HEK293 (cell line): ENCODE measurements around the gene ARTN.

Source experiments
- TCF7L2 ChIP-seq: IDR thresholded peaks from 2 replicates; pipeline ENCODE4 v1.6.1; 2011; ENCODE audit warnings: low read depth, mild to moderate bottlenecking, inconsistent platforms, low read length, moderate library complexity, borderline replicate concordance
- YY1 ChIP-seq: fragments of 450-650 bp; formaldehyde crosslinking; IDR thresholded peaks from 2 replicates; pipeline ENCODE4 v1.5.1; 2018; ENCODE audit warnings: missing biosample characterization, missing genetic modification characterization
- ZBTB8A ChIP-seq: fragments of 450-650 bp; formaldehyde crosslinking; IDR thresholded peaks from 2 replicates; pipeline ENCODE4 v1.5.1; 2016; ENCODE audit warnings: missing biosample characterization, missing genetic modification characterization
- ZNF24 ChIP-seq: fragments of 450-650 bp; formaldehyde crosslinking; IDR thresholded peaks from 2 replicates; pipeline ENCODE4 v1.5.1; 2016; ENCODE audit warnings: missing biosample characterization, missing genetic modification characterization
- ZNF48 ChIP-seq: fragments of 450-650 bp; formaldehyde crosslinking; IDR thresholded peaks from 2 replicates; pipeline ENCODE4 v1.5.1; 2016; ENCODE audit warnings: missing biosample characterization, missing genetic modification characterization
- ZNF777 ChIP-seq: fragments of 450-650 bp; formaldehyde crosslinking; IDR thresholded peaks from 2 replicates; pipeline ENCODE4 v1.5.1; 2017; ENCODE audit warnings: missing biosample characterization, missing genetic modification characterization, borderline replicate concordance
- ZNF785 ChIP-seq: fragments of 450-650 bp; formaldehyde crosslinking; IDR thresholded peaks from 2 replicates; pipeline ENCODE4 v1.5.1; 2016; ENCODE audit warnings: missing biosample characterization, missing genetic modification characterization
- ZSCAN30 ChIP-seq: fragments of 450-650 bp; IDR thresholded peaks from 2 replicates; pipeline ENCODE4 v1.5.1; 2018; ENCODE audit warnings: missing biosample characterization, mild to moderate bottlenecking, missing genetic modification characterization, moderate library complexity
- TF ChIP-seq, protein P1 (sequence below): fragments of 450-650 bp; formaldehyde crosslinking; IDR thresholded peaks from 2 replicates; pipeline ENCODE4 v1.5.1; 2016; ENCODE audit warnings: missing biosample characterization, missing genetic modification characterization
- TF ChIP-seq, protein P2 (sequence below): sonication (generic); formaldehyde crosslinking; IDR thresholded peaks from 2 replicates; pipeline ENCODE4 v1.8.1; 2022; ENCODE audit warnings: mild to moderate bottlenecking, moderate library complexity, missing genetic modification reagents
- TF ChIP-seq, protein P3 (sequence below): fragments of 450-650 bp; formaldehyde crosslinking; IDR thresholded peaks from 2 replicates; pipeline ENCODE4 v1.5.1; 2016; ENCODE audit warnings: missing biosample characterization, missing genetic modification characterization

DNA sequence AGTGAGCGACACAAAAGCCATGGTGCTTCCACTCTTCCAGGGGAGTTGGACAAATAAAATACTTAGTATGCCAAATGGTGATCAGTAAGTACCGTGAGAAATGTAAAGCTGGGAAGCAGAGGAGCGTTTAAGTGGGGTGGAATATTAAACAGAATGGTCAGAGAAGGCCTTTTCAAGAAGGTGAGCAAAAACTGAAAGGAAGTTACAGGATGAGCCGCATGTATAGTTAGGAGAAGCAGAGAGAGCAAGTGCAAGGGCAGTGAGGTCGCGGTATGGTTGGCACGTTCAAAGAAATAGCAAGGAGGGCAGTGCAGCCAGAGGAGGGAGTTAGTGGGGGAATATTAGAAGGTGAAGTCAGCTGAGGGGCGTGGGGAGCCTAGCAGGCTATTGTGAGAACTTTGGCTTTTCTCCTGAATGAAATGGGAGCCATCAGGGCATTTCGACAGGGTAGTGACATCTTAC is 40.4 kb downstream of the ARTN start:
- TF ChIP-seq ZSCAN30 (tag by site-specific recombination) (no peak), TCF7L2 (no peak), ZNF785 (no peak), ZBTB8A (tag by site-specific recombination) (no peak), ZNF777 (tag by site-specific recombination) (no peak), YY1 (tag by site-specific recombination) (no peak), ZNF24 (tag by site-specific recombination) (no peak), ZNF48 (tag by site-specific recombination) (no peak)
- TF ChIP-seq, protein P1, sequence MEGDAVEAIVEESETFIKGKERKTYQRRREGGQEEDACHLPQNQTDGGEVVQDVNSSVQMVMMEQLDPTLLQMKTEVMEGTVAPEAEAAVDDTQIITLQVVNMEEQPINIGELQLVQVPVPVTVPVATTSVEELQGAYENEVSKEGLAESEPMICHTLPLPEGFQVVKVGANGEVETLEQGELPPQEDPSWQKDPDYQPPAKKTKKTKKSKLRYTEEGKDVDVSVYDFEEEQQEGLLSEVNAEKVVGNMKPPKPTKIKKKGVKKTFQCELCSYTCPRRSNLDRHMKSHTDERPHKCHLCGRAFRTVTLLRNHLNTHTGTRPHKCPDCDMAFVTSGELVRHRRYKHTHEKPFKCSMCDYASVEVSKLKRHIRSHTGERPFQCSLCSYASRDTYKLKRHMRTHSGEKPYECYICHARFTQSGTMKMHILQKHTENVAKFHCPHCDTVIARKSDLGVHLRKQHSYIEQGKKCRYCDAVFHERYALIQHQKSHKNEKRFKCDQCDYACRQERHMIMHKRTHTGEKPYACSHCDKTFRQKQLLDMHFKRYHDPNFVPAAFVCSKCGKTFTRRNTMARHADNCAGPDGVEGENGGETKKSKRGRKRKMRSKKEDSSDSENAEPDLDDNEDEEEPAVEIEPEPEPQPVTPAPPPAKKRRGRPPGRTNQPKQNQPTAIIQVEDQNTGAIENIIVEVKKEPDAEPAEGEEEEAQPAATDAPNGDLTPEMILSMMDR (tag by site-specific recombination), result no peak
- TF ChIP-seq, protein P2, sequence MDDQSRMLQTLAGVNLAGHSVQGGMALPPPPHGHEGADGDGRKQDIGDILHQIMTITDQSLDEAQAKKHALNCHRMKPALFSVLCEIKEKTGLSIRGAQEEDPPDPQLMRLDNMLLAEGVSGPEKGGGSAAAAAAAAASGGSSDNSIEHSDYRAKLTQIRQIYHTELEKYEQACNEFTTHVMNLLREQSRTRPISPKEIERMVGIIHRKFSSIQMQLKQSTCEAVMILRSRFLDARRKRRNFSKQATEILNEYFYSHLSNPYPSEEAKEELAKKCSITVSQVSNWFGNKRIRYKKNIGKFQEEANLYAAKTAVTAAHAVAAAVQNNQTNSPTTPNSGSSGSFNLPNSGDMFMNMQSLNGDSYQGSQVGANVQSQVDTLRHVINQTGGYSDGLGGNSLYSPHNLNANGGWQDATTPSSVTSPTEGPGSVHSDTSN (CRISPR knock-in tag), result no peak
- TF ChIP-seq, protein P3, sequence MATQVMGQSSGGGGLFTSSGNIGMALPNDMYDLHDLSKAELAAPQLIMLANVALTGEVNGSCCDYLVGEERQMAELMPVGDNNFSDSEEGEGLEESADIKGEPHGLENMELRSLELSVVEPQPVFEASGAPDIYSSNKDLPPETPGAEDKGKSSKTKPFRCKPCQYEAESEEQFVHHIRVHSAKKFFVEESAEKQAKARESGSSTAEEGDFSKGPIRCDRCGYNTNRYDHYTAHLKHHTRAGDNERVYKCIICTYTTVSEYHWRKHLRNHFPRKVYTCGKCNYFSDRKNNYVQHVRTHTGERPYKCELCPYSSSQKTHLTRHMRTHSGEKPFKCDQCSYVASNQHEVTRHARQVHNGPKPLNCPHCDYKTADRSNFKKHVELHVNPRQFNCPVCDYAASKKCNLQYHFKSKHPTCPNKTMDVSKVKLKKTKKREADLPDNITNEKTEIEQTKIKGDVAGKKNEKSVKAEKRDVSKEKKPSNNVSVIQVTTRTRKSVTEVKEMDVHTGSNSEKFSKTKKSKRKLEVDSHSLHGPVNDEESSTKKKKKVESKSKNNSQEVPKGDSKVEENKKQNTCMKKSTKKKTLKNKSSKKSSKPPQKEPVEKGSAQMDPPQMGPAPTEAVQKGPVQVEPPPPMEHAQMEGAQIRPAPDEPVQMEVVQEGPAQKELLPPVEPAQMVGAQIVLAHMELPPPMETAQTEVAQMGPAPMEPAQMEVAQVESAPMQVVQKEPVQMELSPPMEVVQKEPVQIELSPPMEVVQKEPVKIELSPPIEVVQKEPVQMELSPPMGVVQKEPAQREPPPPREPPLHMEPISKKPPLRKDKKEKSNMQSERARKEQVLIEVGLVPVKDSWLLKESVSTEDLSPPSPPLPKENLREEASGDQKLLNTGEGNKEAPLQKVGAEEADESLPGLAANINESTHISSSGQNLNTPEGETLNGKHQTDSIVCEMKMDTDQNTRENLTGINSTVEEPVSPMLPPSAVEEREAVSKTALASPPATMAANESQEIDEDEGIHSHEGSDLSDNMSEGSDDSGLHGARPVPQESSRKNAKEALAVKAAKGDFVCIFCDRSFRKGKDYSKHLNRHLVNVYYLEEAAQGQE, result no peak
